Measurements from ENCODE around the gene MYO9B. TPM values are rescaled to one million over a fixed set of nuclear protein-coding genes. Genes with fewer than 3 reads are reported as not detected.

Gene MYO9B
- total and polyA plus RNA-seq, 2 of the 13 experiments (the other 11 are each of a cell fraction or from before 2014, with no cell fraction given): 18.0 to 18.3 TPM

GRCh38 chr19:17135001-17135853 lies 59.6 kb downstream of the MYO9B start (continued):
- TF ChIP-seq, protein P1, sequence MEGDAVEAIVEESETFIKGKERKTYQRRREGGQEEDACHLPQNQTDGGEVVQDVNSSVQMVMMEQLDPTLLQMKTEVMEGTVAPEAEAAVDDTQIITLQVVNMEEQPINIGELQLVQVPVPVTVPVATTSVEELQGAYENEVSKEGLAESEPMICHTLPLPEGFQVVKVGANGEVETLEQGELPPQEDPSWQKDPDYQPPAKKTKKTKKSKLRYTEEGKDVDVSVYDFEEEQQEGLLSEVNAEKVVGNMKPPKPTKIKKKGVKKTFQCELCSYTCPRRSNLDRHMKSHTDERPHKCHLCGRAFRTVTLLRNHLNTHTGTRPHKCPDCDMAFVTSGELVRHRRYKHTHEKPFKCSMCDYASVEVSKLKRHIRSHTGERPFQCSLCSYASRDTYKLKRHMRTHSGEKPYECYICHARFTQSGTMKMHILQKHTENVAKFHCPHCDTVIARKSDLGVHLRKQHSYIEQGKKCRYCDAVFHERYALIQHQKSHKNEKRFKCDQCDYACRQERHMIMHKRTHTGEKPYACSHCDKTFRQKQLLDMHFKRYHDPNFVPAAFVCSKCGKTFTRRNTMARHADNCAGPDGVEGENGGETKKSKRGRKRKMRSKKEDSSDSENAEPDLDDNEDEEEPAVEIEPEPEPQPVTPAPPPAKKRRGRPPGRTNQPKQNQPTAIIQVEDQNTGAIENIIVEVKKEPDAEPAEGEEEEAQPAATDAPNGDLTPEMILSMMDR (CRISPR knock-in tag; IDR thresholded peaks at IDR 0.05): peak; percentile 44
- TF ChIP-seq SKI (IDR thresholded peaks at IDR 0.05; ENCODE audit: partially characterized antibody) (peak; percentile 46), MEIS2 (CRISPR knock-in tag; IDR thresholded peaks at IDR 0.05) (no peak), RFX5 (IDR thresholded peaks at IDR 0.05; ENCODE audit: low read depth, low read length) (no peak), PTBP1 (IDR thresholded peaks at IDR 0.05; ENCODE audit: low read depth, low read length, poor library complexity, severe bottlenecking) (peak; percentile 48), FOXA3 (CRISPR knock-in tag; IDR thresholded peaks at IDR 0.05) (0 out of 2 replicates have a peak, but pooled peaks have one; percentile 6), NKX3-1 (CRISPR knock-in tag; IDR thresholded peaks at IDR 0.05) (no peak), XRCC5 (optimal IDR thresholded peaks at IDR 0.05; ENCODE audit: low read length) (peak; percentile 53), ZNF552 (CRISPR knock-in tag; IDR thresholded peaks at IDR 0.05; ENCODE audit: borderline replicate concordance) (no peak), ZNF710 (CRISPR knock-in tag; IDR thresholded peaks at IDR 0.05; ENCODE audit: borderline replicate concordance) (no peak), ZNF30 (CRISPR knock-in tag; IDR thresholded peaks at IDR 0.05) (no peak), SP4 (CRISPR knock-in tag; IDR thresholded peaks at IDR 0.05) (no peak), TP53 (CRISPR knock-in tag; conservative IDR thresholded peaks at IDR 0.05) (no peak), DPF2 (CRISPR knock-in tag; IDR thresholded peaks at IDR 0.05; ENCODE audit: borderline replicate concordance, low read depth) (peak; percentile 57; the same call in 1 of the 2 replicates), WIZ (CRISPR knock-in tag; IDR thresholded peaks at IDR 0.05) (no peak), REST (IDR thresholded peaks at IDR 0.05; ENCODE audit: borderline replicate concordance in 1 of 2, low read depth in 1 of 2, low read length in 2 of 2) (no peak), ARNTL (CRISPR knock-in tag; IDR thresholded peaks at IDR 0.05) (no peak), TSC22D2 (CRISPR knock-in tag; IDR thresholded peaks at IDR 0.05; ENCODE audit: borderline replicate concordance) (no peak)
- TF ChIP-seq, protein P2, sequence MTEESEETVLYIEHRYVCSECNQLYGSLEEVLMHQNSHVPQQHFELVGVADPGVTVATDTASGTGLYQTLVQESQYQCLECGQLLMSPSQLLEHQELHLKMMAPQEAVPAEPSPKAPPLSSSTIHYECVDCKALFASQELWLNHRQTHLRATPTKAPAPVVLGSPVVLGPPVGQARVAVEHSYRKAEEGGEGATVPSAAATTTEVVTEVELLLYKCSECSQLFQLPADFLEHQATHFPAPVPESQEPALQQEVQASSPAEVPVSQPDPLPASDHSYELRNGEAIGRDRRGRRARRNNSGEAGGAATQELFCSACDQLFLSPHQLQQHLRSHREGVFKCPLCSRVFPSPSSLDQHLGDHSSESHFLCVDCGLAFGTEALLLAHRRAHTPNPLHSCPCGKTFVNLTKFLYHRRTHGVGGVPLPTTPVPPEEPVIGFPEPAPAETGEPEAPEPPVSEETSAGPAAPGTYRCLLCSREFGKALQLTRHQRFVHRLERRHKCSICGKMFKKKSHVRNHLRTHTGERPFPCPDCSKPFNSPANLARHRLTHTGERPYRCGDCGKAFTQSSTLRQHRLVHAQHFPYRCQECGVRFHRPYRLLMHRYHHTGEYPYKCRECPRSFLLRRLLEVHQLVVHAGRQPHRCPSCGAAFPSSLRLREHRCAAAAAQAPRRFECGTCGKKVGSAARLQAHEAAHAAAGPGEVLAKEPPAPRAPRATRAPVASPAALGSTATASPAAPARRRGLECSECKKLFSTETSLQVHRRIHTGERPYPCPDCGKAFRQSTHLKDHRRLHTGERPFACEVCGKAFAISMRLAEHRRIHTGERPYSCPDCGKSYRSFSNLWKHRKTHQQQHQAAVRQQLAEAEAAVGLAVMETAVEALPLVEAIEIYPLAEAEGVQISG (CRISPR knock-in tag; IDR thresholded peaks at IDR 0.05): no peak
